Neural crest cell (in vitro differentiated cells): ENCODE results near the gene RPAP3. TPM values are rescaled to one million over a fixed set of nuclear protein-coding genes. Genes with fewer than 3 reads are reported as not detected.

Experiments used
- DNase-seq: peaks from one replicate; pipeline ENCODE4 v3.0.0; 2021; ENCODE audit warnings: low read depth, mixed read lengths, low spot score
- H3K27ac Mint-ChIP-seq: one replicate; pipeline ENCODE4 v1.8.0; 2021; ENCODE audit warnings: mild to moderate bottlenecking, mixed read lengths; ENCODE audit not compliant: unreplicated experiment
- H3K27me3 Mint-ChIP-seq: 2 replicates; pipeline ENCODE4 v1.8.0; 2021; ENCODE audit warnings: low read depth, mild to moderate bottlenecking, mixed read lengths
- H3K36me3 Mint-ChIP-seq: 2 replicates; pipeline ENCODE4 v1.8.0; 2021; ENCODE audit warnings: low read depth, mild to moderate bottlenecking, mixed read lengths
- H3K4me1 Mint-ChIP-seq: 2 replicates; pipeline ENCODE4 v1.8.0; 2021; ENCODE audit warnings: mixed read lengths
- H3K4me3 Mint-ChIP-seq: one replicate; pipeline ENCODE4 v1.8.0; 2021; ENCODE audit warnings: mild to moderate bottlenecking, mixed read lengths
- H3K9me3 Mint-ChIP-seq: 2 replicates; pipeline ENCODE4 v1.8.0; 2021; ENCODE audit warnings: mixed read lengths
- total RNA-seq: library from RNA; stranded (reverse); gene quantifications from 2 replicates; pipeline ENCODE4 v1.2.1, GENCODE V29; 2021
- TF ChIP-seq, protein P1 (sequence below): fragments of 200-600 bp; sonication (generic); conservative IDR thresholded peaks from 2 replicates; pipeline ENCODE4 v1.5.0; 2021; ENCODE audit warnings: antibody characterized with exemption, mild to moderate bottlenecking

Gene RPAP3
- total RNA-seq, 1 donor from 2014 or later = 49.4 TPM

DNA sequence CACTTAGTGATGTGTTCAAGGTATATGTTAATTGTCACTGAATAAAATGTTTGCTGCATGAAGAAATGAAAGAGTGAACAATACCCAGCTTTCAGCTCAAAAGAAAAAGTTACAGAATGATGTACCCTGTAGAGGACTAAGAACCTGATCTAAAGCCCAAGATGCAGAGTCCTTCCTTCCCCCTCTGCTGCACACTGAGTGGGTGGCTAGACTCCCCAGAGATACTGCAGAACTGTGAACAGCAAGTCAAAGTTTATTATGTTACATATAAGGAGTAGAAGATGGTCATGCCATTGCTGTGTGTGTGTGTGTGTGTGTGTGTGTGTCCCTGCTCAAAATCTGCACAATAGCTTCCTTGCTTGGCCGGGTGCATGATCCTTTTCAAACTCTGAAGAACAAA, 83.9 kb downstream of the RPAP3 start:
- Mint-ChIP-seq H3K27me3 (no peaks in the 10 kb centered on the region), H3K36me3 (peaks cover 34% of the 10 kb centered on the region), H3K4me3 (no peak overlapping the region), H3K27ac (no peak overlapping the region), H3K4me1 (no peaks in the 10 kb centered on the region), H3K9me3 (peaks cover 7% of the 10 kb centered on the region)
- TF ChIP-seq, protein P1, sequence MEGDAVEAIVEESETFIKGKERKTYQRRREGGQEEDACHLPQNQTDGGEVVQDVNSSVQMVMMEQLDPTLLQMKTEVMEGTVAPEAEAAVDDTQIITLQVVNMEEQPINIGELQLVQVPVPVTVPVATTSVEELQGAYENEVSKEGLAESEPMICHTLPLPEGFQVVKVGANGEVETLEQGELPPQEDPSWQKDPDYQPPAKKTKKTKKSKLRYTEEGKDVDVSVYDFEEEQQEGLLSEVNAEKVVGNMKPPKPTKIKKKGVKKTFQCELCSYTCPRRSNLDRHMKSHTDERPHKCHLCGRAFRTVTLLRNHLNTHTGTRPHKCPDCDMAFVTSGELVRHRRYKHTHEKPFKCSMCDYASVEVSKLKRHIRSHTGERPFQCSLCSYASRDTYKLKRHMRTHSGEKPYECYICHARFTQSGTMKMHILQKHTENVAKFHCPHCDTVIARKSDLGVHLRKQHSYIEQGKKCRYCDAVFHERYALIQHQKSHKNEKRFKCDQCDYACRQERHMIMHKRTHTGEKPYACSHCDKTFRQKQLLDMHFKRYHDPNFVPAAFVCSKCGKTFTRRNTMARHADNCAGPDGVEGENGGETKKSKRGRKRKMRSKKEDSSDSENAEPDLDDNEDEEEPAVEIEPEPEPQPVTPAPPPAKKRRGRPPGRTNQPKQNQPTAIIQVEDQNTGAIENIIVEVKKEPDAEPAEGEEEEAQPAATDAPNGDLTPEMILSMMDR = no peak
- no peak for DNase-seq

DNA sequence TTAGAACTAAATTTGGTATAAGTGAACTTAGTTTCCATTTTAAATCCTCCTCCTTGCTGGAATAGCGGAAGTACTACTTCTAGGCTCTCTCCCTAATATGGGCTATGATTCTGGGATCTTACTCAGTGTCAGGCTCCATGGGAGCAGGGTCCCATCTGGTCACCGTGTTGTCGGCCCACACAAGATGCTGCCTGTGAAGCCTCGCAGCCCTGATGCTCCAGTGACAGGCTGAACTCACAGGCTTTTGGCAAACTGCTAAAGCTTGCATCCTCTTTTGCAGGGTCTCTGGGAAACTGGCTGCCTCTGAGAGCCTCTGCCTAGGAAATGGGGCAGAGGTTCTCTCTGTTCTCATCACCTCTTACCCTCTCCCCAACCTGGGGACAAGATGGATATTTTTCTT, 88.4 kb downstream of the RPAP3 start:
- H3K36me3 Mint-ChIP-seq = peaks cover 32% of the 10 kb centered on the region
- no peaks in the 10 kb centered on the region for H3K27me3 Mint-ChIP-seq
- no peaks in the 10 kb centered on the region for H3K4me1 Mint-ChIP-seq
- no peak overlapping the region for H3K4me3 Mint-ChIP-seq
- H3K27ac Mint-ChIP-seq = no peak overlapping the region
- H3K9me3 Mint-ChIP-seq = peaks cover 4% of the 10 kb centered on the region
- DNase-seq = no peak
- TF ChIP-seq, protein P1 = no peak

DNA sequence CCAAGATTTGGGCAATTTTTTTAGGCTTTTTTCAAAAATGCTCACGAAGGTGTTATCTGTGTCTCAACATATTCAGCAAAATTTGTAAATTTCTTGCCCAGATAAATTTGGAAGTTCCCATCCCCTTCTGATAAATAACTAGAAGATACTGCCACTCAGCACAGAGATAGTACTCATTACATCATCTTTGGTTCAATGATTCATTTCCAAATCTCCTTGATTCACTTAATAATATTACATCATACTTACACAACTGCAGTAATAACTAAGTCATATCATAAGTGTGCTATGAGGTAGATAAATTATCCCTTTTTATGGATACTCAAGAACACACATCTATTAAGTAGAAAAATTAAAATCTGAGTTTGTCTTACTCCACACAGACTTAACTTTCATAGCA, 89.4 kb downstream of the RPAP3 start:
- Mint-ChIP-seq H3K36me3 (peaks cover 35% of the 10 kb centered on the region), H3K27me3 (no peaks in the 10 kb centered on the region), H3K4me1 (no peaks in the 10 kb centered on the region), H3K27ac (no peak overlapping the region), H3K9me3 (peaks cover 8% of the 10 kb centered on the region), H3K4me3 (no peak overlapping the region)
- TF ChIP-seq, protein P1 = no peak
- DNase-seq = no peak

DNA sequence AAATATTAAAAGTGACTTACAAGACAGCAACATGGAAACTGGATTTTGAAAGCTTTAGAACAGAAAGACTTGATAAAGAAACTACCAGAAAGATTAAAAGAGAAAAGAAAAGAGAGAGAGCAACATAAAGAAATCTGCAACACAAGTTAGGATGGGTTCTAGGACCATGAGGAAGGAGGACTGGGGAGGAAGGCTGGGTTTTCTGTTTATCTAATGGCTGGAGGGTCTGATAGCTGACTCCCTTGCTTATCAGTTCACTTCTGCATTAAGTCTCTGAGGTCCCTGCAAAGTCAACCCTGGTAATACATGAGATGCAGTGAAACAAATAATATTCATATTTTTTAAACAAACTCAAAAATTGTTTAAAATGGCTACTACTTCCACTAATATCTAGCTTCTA, 90.1 kb downstream of the RPAP3 start:
- Mint-ChIP-seq H3K36me3 (peaks cover 34% of the 10 kb centered on the region), H3K9me3 (peaks cover 8% of the 10 kb centered on the region), H3K4me1 (no peaks in the 10 kb centered on the region), H3K27ac (no peak overlapping the region), H3K27me3 (no peaks in the 10 kb centered on the region), H3K4me3 (no peak overlapping the region)
- TF ChIP-seq, protein P1 = no peak
- no peak for DNase-seq

GRCh38 chr12:47614521-47614920, 91.3 kb downstream of the RPAP3 start:
- TF ChIP-seq, protein P1 = no peak
- DNase-seq = no peak
- peaks cover 13% of the 10 kb centered on the region for H3K9me3 Mint-ChIP-seq
- H3K36me3 Mint-ChIP-seq = peaks cover 43% of the 10 kb centered on the region
- no peaks in the 10 kb centered on the region for H3K27me3 Mint-ChIP-seq
- no peak overlapping the region for H3K27ac Mint-ChIP-seq
- H3K4me1 Mint-ChIP-seq = no peaks in the 10 kb centered on the region
- H3K4me3 Mint-ChIP-seq = no peak overlapping the region

- H3K36me3 Mint-ChIP-seq = peaks cover 44% of the 10 kb centered on the region
Measured at GRCh38 chr12:47612953-47613352, 92.9 kb downstream of the RPAP3 start.

More at GRCh38 chr12:47612953-47613352, 92.9 kb downstream of the RPAP3 start:
- TF ChIP-seq, protein P1 = no peak
- Mint-ChIP-seq H3K27me3 (no peaks in the 10 kb centered on the region), H3K4me1 (no peaks in the 10 kb centered on the region), H3K27ac (no peak overlapping the region), H3K4me3 (no peak overlapping the region), H3K9me3 (peaks cover 18% of the 10 kb centered on the region)
- no peak for DNase-seq
